H1 (cell line): ENCODE results near the gene ZNF184.

Experiments used
- JUND ChIP-seq: IDR thresholded peaks from 2 replicates; pipeline ENCODE4 v1.6.1; 2011; ENCODE audit warnings: mild to moderate bottlenecking, improper control_type of control experiment, low read length
- SUZ12 ChIP-seq: fragments of 200-600 bp; sonication (generic); IDR thresholded peaks from 2 replicates; pipeline ENCODE4 v1.6.1; 2012; ENCODE audit warnings: mild to moderate bottlenecking, inconsistent platforms, low read length, moderate library complexity, mixed read lengths
- TF ChIP-seq, protein P1 (sequence below), 3 experiments: IDR thresholded peaks; 1 replicate in 2 of 3; 2 replicates in 1 of 3; pipeline versions ENCODE4 v1.5.1 to v1.6.1; 2011; ENCODE audit warnings: low read length in 3 of 3, mild to moderate bottlenecking in 3 of 3, inconsistent platforms in 2 of 3, low read depth in 1 of 3, moderate library complexity in 1 of 3; ENCODE audit not compliant: insufficient read depth in 1 of 3; ENCODE audit errors: control extremely low read depth in 1 of 3

DNA sequence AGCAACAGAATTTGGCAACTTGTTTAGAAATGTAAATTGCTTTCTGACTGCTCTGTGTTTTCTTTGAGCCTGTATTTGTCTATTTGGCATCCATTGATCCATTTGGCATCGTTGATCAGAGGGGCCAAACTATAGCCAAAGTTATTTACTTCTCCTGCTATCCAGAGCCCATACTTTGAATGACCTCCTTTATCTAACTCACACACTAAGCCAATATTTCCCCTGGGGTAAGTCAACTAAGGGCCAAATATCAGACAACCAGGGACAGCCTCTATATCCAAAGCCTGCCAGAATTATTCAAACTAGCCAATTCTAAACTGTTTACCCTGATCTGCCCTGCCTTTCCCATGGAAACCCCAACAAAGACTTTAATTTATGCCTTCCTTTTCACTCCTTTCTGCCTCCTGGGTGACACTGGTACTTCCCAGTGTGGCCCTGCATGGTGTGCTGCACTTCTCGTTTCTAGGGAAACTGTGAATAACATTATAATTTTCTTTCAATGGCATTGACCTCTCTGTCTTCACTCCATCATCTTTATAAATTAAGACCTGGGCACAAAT, 19.8 kb upstream of the ZNF184 start:
- TF ChIP-seq JUND = no peak
- TF ChIP-seq, protein P1, sequence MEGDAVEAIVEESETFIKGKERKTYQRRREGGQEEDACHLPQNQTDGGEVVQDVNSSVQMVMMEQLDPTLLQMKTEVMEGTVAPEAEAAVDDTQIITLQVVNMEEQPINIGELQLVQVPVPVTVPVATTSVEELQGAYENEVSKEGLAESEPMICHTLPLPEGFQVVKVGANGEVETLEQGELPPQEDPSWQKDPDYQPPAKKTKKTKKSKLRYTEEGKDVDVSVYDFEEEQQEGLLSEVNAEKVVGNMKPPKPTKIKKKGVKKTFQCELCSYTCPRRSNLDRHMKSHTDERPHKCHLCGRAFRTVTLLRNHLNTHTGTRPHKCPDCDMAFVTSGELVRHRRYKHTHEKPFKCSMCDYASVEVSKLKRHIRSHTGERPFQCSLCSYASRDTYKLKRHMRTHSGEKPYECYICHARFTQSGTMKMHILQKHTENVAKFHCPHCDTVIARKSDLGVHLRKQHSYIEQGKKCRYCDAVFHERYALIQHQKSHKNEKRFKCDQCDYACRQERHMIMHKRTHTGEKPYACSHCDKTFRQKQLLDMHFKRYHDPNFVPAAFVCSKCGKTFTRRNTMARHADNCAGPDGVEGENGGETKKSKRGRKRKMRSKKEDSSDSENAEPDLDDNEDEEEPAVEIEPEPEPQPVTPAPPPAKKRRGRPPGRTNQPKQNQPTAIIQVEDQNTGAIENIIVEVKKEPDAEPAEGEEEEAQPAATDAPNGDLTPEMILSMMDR (IDR thresholded peaks at IDR 0.05; ENCODE audit: control extremely low read depth in 1 of 3, insufficient read depth in 1 of 3, low read depth in 1 of 3, low read length in 3 of 3) = no peak
- no peak for TF ChIP-seq SUZ12
